ENCODE results near the gene SORBS2. TPM values are rescaled to one million over a fixed set of nuclear protein-coding genes. Genes with fewer than 3 reads are reported as not detected.

Gene SORBS2
- total and polyA plus RNA-seq, 2 experiments from 2014 or later: 0.32 to 1.5 TPM

DNA sequence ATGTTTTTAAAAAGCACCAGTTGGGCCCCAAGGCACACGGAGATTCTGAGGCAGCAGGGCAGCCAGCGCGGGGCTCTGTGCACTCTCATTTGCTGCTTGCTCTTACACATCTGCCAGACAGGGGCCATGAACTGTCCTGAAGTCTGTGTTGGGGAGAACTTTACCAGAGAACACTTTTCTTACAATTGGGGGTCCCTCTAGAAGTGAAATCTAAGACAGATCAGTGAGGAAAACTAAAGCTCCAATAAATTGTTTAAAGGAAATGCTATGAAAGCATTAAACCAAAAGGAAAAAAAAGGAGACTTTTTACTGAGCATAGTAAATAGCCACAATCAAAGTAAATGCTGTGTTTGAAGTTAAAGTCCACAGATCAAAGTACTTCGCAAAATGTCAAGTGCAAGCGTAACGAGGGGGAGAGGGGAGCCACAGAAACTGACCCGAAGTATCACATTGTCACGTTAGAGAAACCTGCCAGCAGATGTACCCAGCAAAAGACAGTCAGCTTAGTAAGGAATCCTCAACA lies 37.8 kb downstream of the SORBS2 start:
- Histone ChIP-seq H3K4me2 (ENCODE audit: unreplicated experiment) (peak overlapping the region; percentile 86), H3K27me3 (replicated peaks; ENCODE audit: insufficient read depth) (no peaks in the 10 kb centered on the region), H2AFZ (no peak overlapping the region), H3K79me2 (ENCODE audit: insufficient read depth) (no peaks in the 10 kb centered on the region), H3K27ac (no peak overlapping the region), H3K4me3 (no peak overlapping the region), H3F3A (ENCODE audit: insufficient read depth) (peaks cover 16% of the 10 kb centered on the region; the same call in 1 of the 2 replicates), H3K9me3 (ENCODE audit: low read depth) (no peaks in the 10 kb centered on the region), H3K4me1 (ENCODE audit: insufficient read depth) (peaks cover 32% of the 10 kb centered on the region), H3K9ac (no peak overlapping the region), H3K36me3 (ENCODE audit: low read depth) (no peaks in the 10 kb centered on the region), H4K20me1 (ENCODE audit: insufficient read depth) (no peaks in the 10 kb centered on the region), H3K9me2 (ENCODE audit: insufficient read depth) (no peaks in the 10 kb centered on the region)
- WGBS, 2 experiments (ENCODE audit: low coverage in 1 of 2, low lambda C conversion rate in 2 of 2, missing lambda C conversion rate in 2 of 2): 95 to 97% methylated on average over 8 of the region's 8 CpGs
- TF ChIP-seq EZH2 (IDR thresholded peaks at IDR 0.05; ENCODE audit: insufficient read depth, poor library complexity, severe bottlenecking) (no peak), EZH2phosphoT487 (IDR thresholded peaks at IDR 0.05; ENCODE audit: insufficient read depth, low read depth) (no peak)
- in situ Hi-C loops (cut with MboI): no loop called here
- DNase-seq: no peak

DNA sequence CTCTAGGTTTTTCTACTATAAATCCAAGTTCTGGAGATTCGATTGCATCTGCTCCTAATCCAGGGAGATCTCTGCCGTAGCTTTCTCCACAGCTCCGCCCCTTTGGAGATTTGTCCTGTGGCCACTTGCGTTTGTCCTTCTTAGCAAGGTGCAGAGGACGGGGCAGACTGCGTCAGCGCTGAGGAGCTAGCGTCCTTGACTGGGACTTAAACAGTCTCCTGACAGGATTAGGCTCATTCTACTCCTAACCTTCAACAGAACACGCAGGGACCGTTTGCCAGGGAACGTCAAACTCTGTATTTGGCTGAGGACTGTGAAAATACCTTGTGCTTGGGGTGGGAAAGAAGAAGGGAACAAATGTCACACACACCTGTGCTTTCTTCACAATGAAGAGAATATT lies 38.6 kb downstream of the SORBS2 start:
- Histone ChIP-seq H3K27ac (no peak overlapping the region), H3K79me2 (ENCODE audit: insufficient read depth) (no peaks in the 10 kb centered on the region), H3K4me3 (no peak overlapping the region), H3K4me1 (ENCODE audit: insufficient read depth) (peaks cover 32% of the 10 kb centered on the region), H3F3A (ENCODE audit: insufficient read depth) (peaks cover 16% of the 10 kb centered on the region; the same call in 1 of the 2 replicates), H3K27me3 (replicated peaks; ENCODE audit: insufficient read depth) (no peaks in the 10 kb centered on the region), H2AFZ (no peak overlapping the region), H3K36me3 (ENCODE audit: low read depth) (no peaks in the 10 kb centered on the region), H3K9ac (no peak overlapping the region), H3K9me3 (ENCODE audit: low read depth) (no peaks in the 10 kb centered on the region), H3K4me2 (ENCODE audit: unreplicated experiment) (no peak overlapping the region), H4K20me1 (ENCODE audit: insufficient read depth) (no peaks in the 10 kb centered on the region), H3K9me2 (ENCODE audit: insufficient read depth) (no peaks in the 10 kb centered on the region)
- WGBS, 2 experiments (ENCODE audit: low coverage in 1 of 2, low lambda C conversion rate in 2 of 2, missing lambda C conversion rate in 2 of 2): 73 to 77% methylated on average over 11 of the region's 11 CpGs
- in situ Hi-C loops (cut with MboI): no loop called here
- DNase-seq: no peak
- TF ChIP-seq EZH2phosphoT487 (IDR thresholded peaks at IDR 0.05; ENCODE audit: insufficient read depth, low read depth): no peak

- H3K9me2 ChIP-seq (ENCODE audit: insufficient read depth): no peaks in the 10 kb centered on the region
- no peak overlapping the region for H3K9ac ChIP-seq
- no peak for TF ChIP-seq EZH2 (IDR thresholded peaks at IDR 0.05; ENCODE audit: insufficient read depth, poor library complexity, severe bottlenecking)
- no peak for TF ChIP-seq EZH2phosphoT487 (IDR thresholded peaks at IDR 0.05; ENCODE audit: insufficient read depth, low read depth)
- no peak overlapping the region for H3K4me3 ChIP-seq
- H3K27me3 ChIP-seq (replicated peaks; ENCODE audit: insufficient read depth): no peaks in the 10 kb centered on the region
- H3K79me2 ChIP-seq (ENCODE audit: insufficient read depth): no peaks in the 10 kb centered on the region
- H3K36me3 ChIP-seq (ENCODE audit: low read depth): no peaks in the 10 kb centered on the region
- peaks cover 16% of the 10 kb centered on the region; the same call in 1 of the 2 replicates for H3F3A ChIP-seq (ENCODE audit: insufficient read depth)
- H3K4me2 ChIP-seq (ENCODE audit: unreplicated experiment): no peak overlapping the region
- H3K9me3 ChIP-seq (ENCODE audit: low read depth): no peaks in the 10 kb centered on the region
- no peak overlapping the region for H3K27ac ChIP-seq
- in situ Hi-C loops (cut with MboI): no loop called here
- WGBS, 2 experiments (ENCODE audit: low coverage in 1 of 2, low lambda C conversion rate in 2 of 2, missing lambda C conversion rate in 2 of 2): 78% methylated on average over 12 of the region's 12 CpGs
- no peak overlapping the region for H2AFZ ChIP-seq
- DNase-seq: no peak
- peaks cover 32% of the 10 kb centered on the region for H3K4me1 ChIP-seq (ENCODE audit: insufficient read depth)
- no peaks in the 10 kb centered on the region for H4K20me1 ChIP-seq (ENCODE audit: insufficient read depth)
Observed at GRCh38 chr4:185772391-185773093, 39.5 kb downstream of the SORBS2 start.

DNA sequence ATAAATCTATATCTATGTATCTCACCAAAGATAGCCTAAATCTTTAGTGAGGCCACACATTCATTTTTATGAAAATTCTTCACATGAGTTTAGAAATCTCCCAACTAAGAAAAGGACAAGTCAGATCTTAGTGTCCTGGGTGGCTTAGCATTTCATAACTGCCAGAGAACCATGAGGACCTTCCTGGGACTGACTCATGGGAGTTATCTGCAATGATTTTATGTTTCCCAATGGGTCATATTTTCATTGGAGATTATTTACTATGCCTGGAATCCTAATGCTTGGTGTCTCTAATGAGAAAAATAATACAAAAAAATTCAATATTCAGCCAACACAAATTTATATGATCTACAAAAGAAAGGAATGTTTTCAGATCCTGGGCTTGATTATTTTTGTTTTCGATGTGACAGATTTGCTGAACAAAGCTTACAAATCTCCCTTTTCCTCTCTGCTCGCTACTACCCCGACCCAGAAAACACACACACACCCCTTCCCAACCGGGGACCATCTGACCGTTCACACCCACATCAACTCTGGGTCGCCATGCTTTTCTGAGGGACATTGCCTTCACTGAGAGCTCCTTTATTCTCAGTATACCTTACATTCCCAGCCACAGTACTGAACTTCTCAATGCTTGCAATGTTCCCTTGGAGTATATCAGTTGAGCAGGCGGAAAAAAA lies 40.1 kb downstream of the SORBS2 start:
- Histone ChIP-seq H2AFZ (no peak overlapping the region), H3K27ac (no peak overlapping the region), H3K36me3 (ENCODE audit: low read depth) (no peaks in the 10 kb centered on the region), H3K4me2 (ENCODE audit: unreplicated experiment) (no peak overlapping the region), H4K20me1 (ENCODE audit: insufficient read depth) (no peaks in the 10 kb centered on the region), H3K4me3 (no peak overlapping the region), H3K9ac (no peak overlapping the region), H3K4me1 (ENCODE audit: insufficient read depth) (peaks cover 32% of the 10 kb centered on the region), H3K27me3 (replicated peaks; ENCODE audit: insufficient read depth) (no peaks in the 10 kb centered on the region), H3K79me2 (ENCODE audit: insufficient read depth) (no peaks in the 10 kb centered on the region), H3K9me3 (ENCODE audit: low read depth) (no peaks in the 10 kb centered on the region), H3K9me2 (ENCODE audit: insufficient read depth) (no peaks in the 10 kb centered on the region), H3F3A (ENCODE audit: insufficient read depth) (peaks cover 16% of the 10 kb centered on the region; the same call in 1 of the 2 replicates)
- 39 to 43% methylated on average over 7 of the region's 7 CpGs for WGBS, 2 experiments (ENCODE audit: low coverage in 1 of 2, low lambda C conversion rate in 2 of 2, missing lambda C conversion rate in 2 of 2)
- in situ Hi-C loops (cut with MboI): no loop called here
- peak; percentile 45 for DNase-seq
- TF ChIP-seq EZH2 (IDR thresholded peaks at IDR 0.05; ENCODE audit: insufficient read depth, poor library complexity, severe bottlenecking): no peak
- no peak for TF ChIP-seq EZH2phosphoT487 (IDR thresholded peaks at IDR 0.05; ENCODE audit: insufficient read depth, low read depth)

Data from GM23248 (cell line).